PFSK-1 (cell line): Measurements from ENCODE around the gene NME7.

Experiments
- FOXP2 ChIP-seq: optimal IDR thresholded peaks from 2 replicates; pipeline ENCODE3; 2011; ENCODE audit warnings: borderline replicate concordance, control low read depth, inconsistent platforms; ENCODE audit not compliant: insufficient read depth; ENCODE audit errors: extremely low read length, extremely low read depth
- POLR2AphosphoS5 ChIP-seq: IDR thresholded peaks from 2 replicates; pipeline ENCODE4 v1.6.1; 2012; ENCODE audit warnings: low read depth, mild to moderate bottlenecking, control low read depth, low read length, moderate library complexity
- REST ChIP-seq, 2 experiments: IDR thresholded peaks; 2 replicates each; pipeline versions ENCODE4 v1.6.1 to v1.8.0; 2011 to 2012; ENCODE audit warnings: low read depth in 2 of 2, low read length in 2 of 2, control low read depth in 1 of 2, inconsistent platforms in 1 of 2, mild to moderate bottlenecking in 1 of 2, moderate library complexity in 1 of 2; ENCODE audit not compliant: insufficient read depth in 1 of 2
- SIN3A ChIP-seq: IDR thresholded peaks from 2 replicates; pipeline ENCODE4 v1.6.1; 2012; ENCODE audit warnings: mild to moderate bottlenecking, low read length, moderate library complexity, borderline replicate concordance; ENCODE audit not compliant: insufficient read depth
- TAF1 ChIP-seq: IDR thresholded peaks from 2 replicates; pipeline ENCODE4 v1.6.1; 2012; ENCODE audit warnings: low read length, control low read depth, borderline replicate concordance; ENCODE audit not compliant: insufficient read depth

- TF ChIP-seq TAF1 = no peak
- no peak for TF ChIP-seq SIN3A
- no peak for TF ChIP-seq REST (IDR thresholded peaks at IDR 0.05; ENCODE audit: insufficient read depth in 1 of 2, low read depth in 2 of 2, low read length in 2 of 2)
- TF ChIP-seq POLR2AphosphoS5 = no peak
- TF ChIP-seq FOXP2 = no peak
Measured at GRCh38 chr1:169295846-169296245, 71.8 kb downstream of the NME7 start.
